Astrocyte of the spinal cord (primary cell): ENCODE results near the gene RAB31.

Experiments
- DNase-seq: peaks from one replicate; pipeline ENCODE4 v3.0.0; 2011; ENCODE audit warnings: low read depth, low spot score
- H3K4me3 ChIP-seq: 2 replicates; pipeline ENCODE4 v1.5.1; 2011; ENCODE audit warnings: low read depth, mild to moderate bottlenecking, low read length, moderate library complexity
- CTCF ChIP-seq: IDR thresholded peaks from 2 replicates; pipeline ENCODE4 v1.5.1; 2012; ENCODE audit warnings: low read depth, mild to moderate bottlenecking, low read length, inconsistent platforms
- in situ Hi-C: cut with HindIII; loops from 2 replicates; pipeline ENCODE4 v1.10.0; 2017; ENCODE audit warnings: low sequenced_read_pairs

RAB31 gene

GRCh38 chr18:9716780-9717563 is 8.9 kb downstream of the RAB31 start:
- in situ Hi-C loops, result no loop called here
- DNase-seq, result no peak
- H3K4me3 ChIP-seq, result no peak overlapping the region
- no peak for TF ChIP-seq CTCF

GRCh38 chr18:9719421-9719981 is 11.4 kb downstream of the RAB31 start:
- peak overlapping the region; percentile 9 for H3K4me3 ChIP-seq
- no peak for TF ChIP-seq CTCF
- peak; percentile 93 for DNase-seq
- in situ Hi-C loops, result no loop called here

- TF ChIP-seq CTCF, result no peak
- DNase-seq, result no peak
- in situ Hi-C loops, result no loop called here
- H3K4me3 ChIP-seq, result no peak overlapping the region
These were observed 12.2 kb downstream of the RAB31 start for GRCh38 chr18:9720327-9720726.

- H3K4me3 ChIP-seq, result no peak overlapping the region
- no peak for DNase-seq
- TF ChIP-seq CTCF, result no peak
- in situ Hi-C loops, result no loop called here
These were observed 13.9 kb downstream of the RAB31 start for GRCh38 chr18:9721893-9722550.

- DNase-seq, result no peak
- in situ Hi-C loops, result no loop called here
- no peak overlapping the region for H3K4me3 ChIP-seq
- TF ChIP-seq CTCF, result no peak
These were observed 14.6 kb downstream of the RAB31 start for GRCh38 chr18:9722691-9723090.

GRCh38 chr18:9724797-9725585 is 16.9 kb downstream of the RAB31 start:
- no peak overlapping the region for H3K4me3 ChIP-seq
- no peak for TF ChIP-seq CTCF
- in situ Hi-C loops, result no loop called here
- DNase-seq, result no peak
